Measurements from ENCODE around the gene DBX2. TPM values are rescaled to one million over a fixed set of nuclear protein-coding genes. Genes with fewer than 3 reads are reported as not detected.

DBX2 gene
- polyA plus RNA-seq, 1 donor from 2014 or later = not detected

Other genes with a start within 250 kb of the DBX2 start
- gene NELL2, start 174.8 kb downstream of the DBX2 start, polyA plus RNA-seq = 5.2 TPM
- gene ANO6, start 165.0 kb upstream of the DBX2 start, polyA plus RNA-seq = 18.0 TPM

All from IgD-negative memory B cell (primary cell).